GM12878 (cell line): ENCODE measurements around the gene PRKAG3. TPM values are rescaled to one million over a fixed set of nuclear protein-coding genes. Genes with fewer than 3 reads are reported as not detected.

Experiments used
- ATAC-seq: fragments of 200-7000 bp; cut with Tn5 transposase; 3 replicates; pipeline ENCODE4 v1.9.1; 2020; ENCODE audit warnings: mild to moderate bottlenecking, moderate library complexity
- BruUV-seq: library from RNA; stranded (reverse); fragments of 400-500 nt; replicated peaks from 2 replicates; lab custom pipeline; 2021; lab: Mats Ljungman, UMichigan
- CTCF ChIA-PET: fragments of 300-600 bp; sonication (Branson Sonifier 250); formaldehyde crosslinking; extraction: SDS; loops from one replicate; lab custom pipeline; 2021; ENCODE audit warnings: inconsistent platforms; lab: Yijun Ruan, JAX
- POLR2A ChIA-PET: fragments of 350-600 bp; formaldehyde crosslinking; extraction: SDS; loops from one replicate; lab custom pipeline; 2021; ENCODE audit warnings: inconsistent platforms; lab: Charles Lee
- RAD21 ChIA-PET: fragments of 300-600 bp; sonication (Branson Sonifier 250); formaldehyde crosslinking; loops from one replicate; lab custom pipeline; 2023; ENCODE audit warnings: antibody characterized with exemption; ENCODE audit not compliant: unreplicated experiment; lab: Charles Lee
- SMC1A ChIA-PET: fragments of 300-600 bp; sonication (Branson Sonifier 250); formaldehyde crosslinking; loops from one replicate; lab custom pipeline; 2023; ENCODE audit not compliant: unreplicated experiment, uncharacterized antibody; lab: Charles Lee
- DNase-seq: peaks from one replicate; pipeline ENCODE4 v3.0.0-alpha.2; 2011; ENCODE audit warnings: low read depth, low spot score
- FAIRE-seq: peaks from 3 replicates; lab custom pipeline; 2011; peaks lifted over from hg19 to GRCh38; lab: Jason Lieb, UNC
- H2AFZ ChIP-seq: 2 replicates; pipeline ENCODE4 v1.6.0; 2011; ENCODE audit warnings: low read depth, low read length, control low read depth; ENCODE audit not compliant: control insufficient read depth
- H3K27ac ChIP-seq: 2 replicates; pipeline ENCODE4 v1.5.1; 2011; ENCODE audit warnings: control low read depth; ENCODE audit not compliant: control insufficient read depth, insufficient read depth
- H3K27me3 ChIP-seq, 2 experiments: replicated peaks in 1 of 2; 2 replicates each; pipeline versions ENCODE4 v1.6.0 to v1.6.1; 2011; ENCODE audit warnings: low read length in 1 of 2; ENCODE audit not compliant: control insufficient read depth in 2 of 2, insufficient read depth in 2 of 2
- H3K36me3 ChIP-seq, 2 experiments: 2 replicates each; pipeline ENCODE4 v1.5.1; 2011; ENCODE audit warnings: low read length in 1 of 2; ENCODE audit not compliant: control insufficient read depth in 2 of 2, insufficient read depth in 2 of 2
- H3K4me1 ChIP-seq: 2 replicates; pipeline ENCODE4 v1.6.1; 2011; ENCODE audit warnings: mild to moderate bottlenecking, low read length, moderate library complexity, mixed read lengths; ENCODE audit not compliant: control insufficient read depth, insufficient read depth
- H3K4me2 ChIP-seq: 2 replicates; pipeline ENCODE4 v1.6.0; 2011; ENCODE audit warnings: control low read depth; ENCODE audit not compliant: control insufficient read depth, insufficient read depth
- H3K4me3 ChIP-seq: fragments of 200-600 bp; sonication (generic); 2 replicates; pipeline ENCODE4 v1.5.1; 2016
- H3K79me2 ChIP-seq: 2 replicates; pipeline ENCODE4 v1.6.0; 2011; ENCODE audit warnings: low read length; ENCODE audit not compliant: control insufficient read depth, insufficient read depth
- H3K9ac ChIP-seq: 2 replicates; pipeline ENCODE4 v1.8.0; 2011; ENCODE audit warnings: low read length, control low read depth, mixed read lengths; ENCODE audit not compliant: control insufficient read depth, insufficient read depth
- H3K9me3 ChIP-seq: replicated peaks from 3 replicates; pipeline ENCODE4 v1.5.1; 2011; ENCODE audit warnings: mild to moderate bottlenecking, low read length; ENCODE audit not compliant: control insufficient read depth, insufficient read depth
- H4K20me1 ChIP-seq: 2 replicates; pipeline ENCODE4 v1.6.0; 2011; ENCODE audit not compliant: control insufficient read depth, insufficient read depth
- BACH1 ChIP-seq: fragments of 450-650 bp; IDR thresholded peaks from 2 replicates; pipeline ENCODE4 v1.6.1; 2017; ENCODE audit warnings: mild to moderate bottlenecking, borderline replicate concordance
- BCL11A ChIP-seq: IDR thresholded peaks from 2 replicates; pipeline ENCODE4 v1.6.1; 2011; ENCODE audit warnings: low read depth, low read length
- CHD1 ChIP-seq: IDR thresholded peaks from 2 replicates; pipeline ENCODE4 v1.6.1; 2012; ENCODE audit warnings: low read depth, low read length, improper control_type of control experiment
- ELK1 ChIP-seq: IDR thresholded peaks from 2 replicates; pipeline ENCODE4 v1.6.1; 2012; ENCODE audit warnings: low read depth, low read length, improper control_type of control experiment
- HCFC1 ChIP-seq: fragments of 150-350 bp; IDR thresholded peaks from 2 replicates; pipeline ENCODE4 v1.6.1; 2014; ENCODE audit warnings: low read length
- LARP7 ChIP-seq: fragments of 450-650 bp; IDR thresholded peaks from 2 replicates; pipeline ENCODE4 v1.6.1; 2017; ENCODE audit warnings: mild to moderate bottlenecking
- POU2F2 ChIP-seq: IDR thresholded peaks from 3 replicates; pipeline ENCODE4 v1.6.1; 2011; ENCODE audit warnings: low read depth, mild to moderate bottlenecking, low read length, borderline replicate concordance
- RAD21 ChIP-seq: IDR thresholded peaks from 2 replicates; pipeline ENCODE4 v1.6.1; 2011; ENCODE audit warnings: mild to moderate bottlenecking, low read depth, low read length, moderate library complexity; ENCODE audit not compliant: insufficient read depth
- SUZ12 ChIP-seq: fragments of 200-600 bp; sonication (generic); IDR thresholded peaks from one replicate; pipeline ENCODE4 v1.6.1; 2018; ENCODE audit warnings: antibody characterized with exemption, mild to moderate bottlenecking; ENCODE audit not compliant: unreplicated experiment
- TARDBP ChIP-seq: IDR thresholded peaks from 2 replicates; pipeline ENCODE4 v1.6.1; 2016; ENCODE audit warnings: borderline replicate concordance
- USF2 ChIP-seq: IDR thresholded peaks from 2 replicates; pipeline ENCODE4 v1.6.1; 2011; ENCODE audit warnings: low read depth, low read length, improper control_type of control experiment, borderline replicate concordance
- ZBED1 ChIP-seq: IDR thresholded peaks from 2 replicates; pipeline ENCODE4 v1.6.1; 2016; ENCODE audit warnings: borderline replicate concordance
- ZNF207 ChIP-seq: fragments of 450-650 bp; IDR thresholded peaks from 2 replicates; pipeline ENCODE4 v1.6.1; 2014; ENCODE audit warnings: antibody characterized with exemption, mild to moderate bottlenecking, borderline replicate concordance
- ZNF217 ChIP-seq: fragments of 450-650 bp; IDR thresholded peaks from 2 replicates; pipeline ENCODE4 v1.6.1; 2017; ENCODE audit warnings: antibody characterized with exemption, mild to moderate bottlenecking
- WGBS: methylation state at CpG from one replicate; pipeline ENCODE4 v1.1.6; 2016; ENCODE audit warnings: low lambda C conversion rate; ENCODE audit not compliant: insufficient replicate concordance, insufficient coverage; ENCODE audit errors: missing lambda C conversion rate; 5-methylcytosine and 5-hydroxymethylcytosine counted together
- in situ Hi-C: fragments of 300-500 bp; cut with MboI; formaldehyde crosslinking; loops from 9 replicates; pipeline ENCODE4 v1.14.3; 2018; ENCODE audit warnings: mixed read lengths
- intact Hi-C: fragments of 100-400 bp; cut with micrococcal nuclease; formaldehyde crosslinking; loops from one replicate; pipeline ENCODE4 v1.14.2; 2022; ENCODE audit not compliant: unreplicated experiment
- polyA plus RNA-seq, 11 experiments: library from polyadenylated mRNA; depleted of rRNA in 4 of 11; unstranded in 6 of 11; stranded (reverse) in 5 of 11; fragments of >200 nt; fragmentation: Nextera tagmentation in 4 of 11; fragmentation: Illumina TruSeq in 1 of 11; extraction: Ambion mirVana in 4 of 11; extraction: Trizol in 1 of 11; gene quantifications; 1 replicate in 1 of 11; 2 replicates in 10 of 11; pipeline versions ENCODE4 v1.2.1 to v1.2.3, GENCODE V29; 2011 to 2016; ENCODE audit warnings: inconsistent platforms in 2 of 11, missing spikeins in 2 of 11, low read depth in 1 of 11
- total RNA-seq, 4 experiments: library from RNA; depleted of rRNA in 3 of 4; stranded (reverse); fragments of >200 nt in 3 of 4; fragmentation: Illumina TruSeq in 1 of 4; extraction: Trizol in 1 of 4; gene quantifications; 2 replicates each; pipeline versions ENCODE4 v1.2.1 to v1.2.3, GENCODE V29; 2013 to 2021
- TF ChIP-seq, protein P1 (sequence below): fragments of 150-350 bp; IDR thresholded peaks from 2 replicates; pipeline ENCODE4 v1.6.1; 2016; ENCODE audit warnings: low read depth, low read length
- TF ChIP-seq, protein P2 (sequence below): fragments of 450-650 bp; IDR thresholded peaks from 2 replicates; pipeline ENCODE4 v1.6.1; 2017; ENCODE audit warnings: borderline replicate concordance

PRKAG3 gene
- total and polyA plus RNA-seq, 10 of the 15 experiments (the other 5 are each of a cell fraction or from before 2014, with no cell fraction given), result 0.04 to 0.12 (median 0.06) TPM; not detected in 7

DNA sequence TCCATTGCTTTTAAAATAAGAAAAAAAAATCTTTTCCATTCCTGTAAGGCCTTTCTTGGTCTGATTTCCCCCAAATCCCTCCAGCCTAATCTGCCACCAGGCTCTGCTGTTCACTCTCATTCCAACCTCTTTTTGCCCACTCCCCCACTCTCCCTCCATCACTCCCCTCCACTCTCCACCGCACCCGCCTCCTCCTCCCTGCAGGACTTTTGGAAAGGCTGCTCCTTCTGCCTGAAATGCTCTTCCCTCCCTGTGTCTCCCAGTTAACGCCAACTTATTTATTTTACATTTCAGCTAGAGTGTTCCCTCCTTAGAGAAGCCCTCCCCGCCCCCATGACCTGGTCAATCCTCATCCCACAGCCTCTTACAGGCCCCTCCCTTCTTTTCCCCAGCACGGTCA is 23.3 kb upstream of the PRKAG3 start:
- Histone ChIP-seq H3K27me3 (peaks cover 15 to 28% of the 10 kb centered on the region in 2 experiments), H3K4me2 (no peak overlapping the region), H3K79me2 (no peaks in the 10 kb centered on the region), H4K20me1 (no peaks in the 10 kb centered on the region), H3K4me1 (no peaks in the 10 kb centered on the region), H2AFZ (no peak overlapping the region), H3K9ac (no peak overlapping the region), H3K9me3 (no peaks in the 10 kb centered on the region), H3K4me3 (no peak overlapping the region), H3K36me3 (no peaks in the 10 kb centered on the region), H3K27ac (no peak overlapping the region)
- POLR2A ChIA-PET, result interaction anchor here (0.5 kb wide), 1 partner anchor 72 kb away, joined by 3 read pairs; no protein-coding TSS in a partner anchor
- BruUV-seq, result no TSS peak
- CTCF ChIA-PET, result interaction anchor here (1.7 to 2.1 kb wide), 2 partner anchors 21 to 43 kb away, joined by 11 to 14 read pairs; no protein-coding TSS in a partner anchor
- no peak for DNase-seq
- TF ChIP-seq POU2F2, result no peak
- TF ChIP-seq ELK1, result no peak
- no peak for TF ChIP-seq BCL11A
- no peak for TF ChIP-seq HCFC1
- no peak for TF ChIP-seq BACH1
- TF ChIP-seq ZNF207, result no peak
- TF ChIP-seq, protein P1, sequence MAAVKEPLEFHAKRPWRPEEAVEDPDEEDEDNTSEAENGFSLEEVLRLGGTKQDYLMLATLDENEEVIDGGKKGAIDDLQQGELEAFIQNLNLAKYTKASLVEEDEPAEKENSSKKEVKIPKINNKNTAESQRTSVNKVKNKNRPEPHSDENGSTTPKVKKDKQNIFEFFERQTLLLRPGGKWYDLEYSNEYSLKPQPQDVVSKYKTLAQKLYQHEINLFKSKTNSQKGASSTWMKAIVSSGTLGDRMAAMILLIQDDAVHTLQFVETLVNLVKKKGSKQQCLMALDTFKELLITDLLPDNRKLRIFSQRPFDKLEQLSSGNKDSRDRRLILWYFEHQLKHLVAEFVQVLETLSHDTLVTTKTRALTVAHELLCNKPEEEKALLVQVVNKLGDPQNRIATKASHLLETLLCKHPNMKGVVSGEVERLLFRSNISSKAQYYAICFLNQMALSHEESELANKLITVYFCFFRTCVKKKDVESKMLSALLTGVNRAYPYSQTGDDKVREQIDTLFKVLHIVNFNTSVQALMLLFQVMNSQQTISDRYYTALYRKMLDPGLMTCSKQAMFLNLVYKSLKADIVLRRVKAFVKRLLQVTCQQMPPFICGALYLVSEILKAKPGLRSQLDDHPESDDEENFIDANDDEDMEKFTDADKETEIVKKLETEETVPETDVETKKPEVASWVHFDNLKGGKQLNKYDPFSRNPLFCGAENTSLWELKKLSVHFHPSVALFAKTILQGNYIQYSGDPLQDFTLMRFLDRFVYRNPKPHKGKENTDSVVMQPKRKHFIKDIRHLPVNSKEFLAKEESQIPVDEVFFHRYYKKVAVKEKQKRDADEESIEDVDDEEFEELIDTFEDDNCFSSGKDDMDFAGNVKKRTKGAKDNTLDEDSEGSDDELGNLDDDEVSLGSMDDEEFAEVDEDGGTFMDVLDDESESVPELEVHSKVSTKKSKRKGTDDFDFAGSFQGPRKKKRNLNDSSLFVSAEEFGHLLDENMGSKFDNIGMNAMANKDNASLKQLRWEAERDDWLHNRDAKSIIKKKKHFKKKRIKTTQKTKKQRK, result no peak
- no peak for TF ChIP-seq CHD1
- no peak for TF ChIP-seq TARDBP
- TF ChIP-seq, protein P2, sequence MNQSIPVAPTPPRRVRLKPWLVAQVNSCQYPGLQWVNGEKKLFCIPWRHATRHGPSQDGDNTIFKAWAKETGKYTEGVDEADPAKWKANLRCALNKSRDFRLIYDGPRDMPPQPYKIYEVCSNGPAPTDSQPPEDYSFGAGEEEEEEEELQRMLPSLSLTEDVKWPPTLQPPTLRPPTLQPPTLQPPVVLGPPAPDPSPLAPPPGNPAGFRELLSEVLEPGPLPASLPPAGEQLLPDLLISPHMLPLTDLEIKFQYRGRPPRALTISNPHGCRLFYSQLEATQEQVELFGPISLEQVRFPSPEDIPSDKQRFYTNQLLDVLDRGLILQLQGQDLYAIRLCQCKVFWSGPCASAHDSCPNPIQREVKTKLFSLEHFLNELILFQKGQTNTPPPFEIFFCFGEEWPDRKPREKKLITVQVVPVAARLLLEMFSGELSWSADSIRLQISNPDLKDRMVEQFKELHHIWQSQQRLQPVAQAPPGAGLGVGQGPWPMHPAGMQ, result no peak
- no peak for TF ChIP-seq USF2
- no peak for TF ChIP-seq ZBED1
- no peak for TF ChIP-seq RAD21
- no peak for TF ChIP-seq SUZ12
- no peak for TF ChIP-seq LARP7
- no peak for TF ChIP-seq ZNF217
- SMC1A ChIA-PET, result interaction anchor here (1.8 to 3.8 kb wide), 2 partner anchors 14 to 43 kb away, joined by 4 to 23 read pairs; no protein-coding TSS in a partner anchor
- ATAC-seq, result no peak
- in situ Hi-C loops (no loop called here), intact Hi-C loops (loop anchor here (5.0 kb wide), 2 partner anchors 127 to 262 kb away; no protein-coding TSS in a partner anchor)
- FAIRE-seq, result no peak
- RAD21 ChIA-PET, result interaction anchor here (1.2 to 1.3 kb wide), 2 partner anchors 43 to 195 kb away, joined by 3 to 10 read pairs; partner anchors contain the start of genes BCS1L and ZNF142
- 61% methylated on average over 5 of the region's 5 CpGs for WGBS
